Measurements from ENCODE around the gene CBX5. TPM values are rescaled to one million over a fixed set of nuclear protein-coding genes. Genes with fewer than 3 reads are reported as not detected.

Gene CBX5
- total RNA-seq, 2 donors from 2014 or later: 27.0 to 34.3 TPM

GRCh38 chr12:54303640-54304039 is 23.7 kb upstream of the CBX5 start:
- Histone ChIP-seq H3K27me3 (no peaks in the 10 kb centered on the region), H3K4me1 (peaks cover 26% of the 10 kb centered on the region), H3K36me3 (replicated peaks in 1 of 2; ENCODE audit: insufficient read depth in 1 of 2, low read depth in 2 of 2) (no peaks in the 10 kb centered on the region), H3K4me3 (no peak overlapping the region), H3K27ac (no peak overlapping the region), H3K9me3 (no peaks in the 10 kb centered on the region)
- intact Hi-C loops (cut with DNase I): no loop called here
- TF ChIP-seq CTCF (IDR thresholded peaks at IDR 0.05) (no peak), POLR2A (IDR thresholded peaks at IDR 0.05) (no peak)
- no peak for ATAC-seq
- no peak for DNase-seq

- intact Hi-C loops (cut with DNase I): no loop called here
- Histone ChIP-seq H3K27me3 (no peaks in the 10 kb centered on the region), H3K4me3 (no peak overlapping the region), H3K4me1 (peaks cover 26% of the 10 kb centered on the region), H3K9me3 (no peaks in the 10 kb centered on the region), H3K27ac (no peak overlapping the region), H3K36me3 (replicated peaks in 1 of 2; ENCODE audit: insufficient read depth in 1 of 2, low read depth in 2 of 2) (no peaks in the 10 kb centered on the region)
- ATAC-seq (no peak), DNase-seq (no peak)
- 69 to 88% methylated on average over 1 of the region's 1 CpG for whole genome bisulfite sequencing, 2 donors
- TF ChIP-seq POLR2A (IDR thresholded peaks at IDR 0.05) (no peak), CTCF (IDR thresholded peaks at IDR 0.05) (no peak)
Measured at GRCh38 chr12:54301428-54302048, 21.6 kb upstream of the CBX5 start.

- DNase-seq (peak; percentile 59 to 74 (median 66)), ATAC-seq (peak; percentile 69)
- H3K9me3 ChIP-seq: no peaks in the 10 kb centered on the region
- no peak within 1 kb of the TSS for H3K27ac ChIP-seq
- H3K27me3 ChIP-seq: no peaks in the 10 kb centered on the region
- WGBS, 2 donors: 1% methylated on average over 15 to 25 of the region's 26 CpGs
- H3K4me3 ChIP-seq: peak within 1 kb of the TSS in 1 of 2 donors; percentile 8
- intact Hi-C loops (cut with DNase I): no loop called here
- TF ChIP-seq POLR2A (IDR thresholded peaks at IDR 0.05) (peak in 1 of 3 donors; percentile 31), CTCF (IDR thresholded peaks at IDR 0.05) (peak in 3 of 7 experiments; percentile 16 to 22 (median 22))
- peaks cover 26% of the 10 kb centered on the region for H3K4me1 ChIP-seq
- H3K36me3 ChIP-seq (replicated peaks in 1 of 2; ENCODE audit: insufficient read depth in 1 of 2, low read depth in 2 of 2): no peaks in the 10 kb centered on the region
Measured at GRCh38 chr12:54300732-54301427, 21.0 kb upstream of the CBX5 start, which contains the start of gene NFE2. TSS of gene NFE2 (minus strand) at chr12:54301015. CDS start at chr12:54295248, 5,767 bp downstream.

- no peak overlapping the region for H3K27ac ChIP-seq
Measured at GRCh38 chr12:54300225-54300731, 20.4 kb upstream of the CBX5 start.

More at GRCh38 chr12:54300225-54300731, 20.4 kb upstream of the CBX5 start:
- Histone ChIP-seq H3K9me3 (no peaks in the 10 kb centered on the region), H3K36me3 (replicated peaks in 1 of 2; ENCODE audit: insufficient read depth in 1 of 2, low read depth in 2 of 2) (no peaks in the 10 kb centered on the region), H3K4me1 (peaks cover 26% of the 10 kb centered on the region), H3K4me3 (peak overlapping the region in 1 of 2 donors; percentile 8), H3K27me3 (no peaks in the 10 kb centered on the region)
- 28 to 46% methylated on average over 3 of the region's 3 CpGs for WGBS, 2 donors
- intact Hi-C loops (cut with DNase I): no loop called here
- no peak for ATAC-seq
- TF ChIP-seq POLR2A (IDR thresholded peaks at IDR 0.05): no peak
- TF ChIP-seq CTCF (IDR thresholded peaks at IDR 0.05): no peak
- DNase-seq: no peak

Data from body of pancreas (tissue), 4 donors.